SU-DHL-6 (cell line): Measurements from ENCODE around the gene PRKCZ.

Experiments
- H2AFZ ChIP-seq: fragments of 200-600 bp; sonication (generic); 2 replicates; pipeline ENCODE4 v1.6.1; 2014; ENCODE audit warnings: low read depth, mild to moderate bottlenecking, moderate library complexity, mixed read lengths, antibody characterized with exemption, low read length; ENCODE audit not compliant: severe bottlenecking
- H3F3A ChIP-seq: fragments of 200-600 bp; shearing (Covaris generic); 2 replicates; pipeline ENCODE4 v1.6.0; 2016; ENCODE audit warnings: antibody characterized with exemption, mild to moderate bottlenecking; ENCODE audit not compliant: insufficient read depth
- H3K27ac ChIP-seq: fragments of 200-600 bp; sonication (generic); 2 replicates; pipeline ENCODE4 v1.5.1; 2016; ENCODE audit warnings: low read depth, mild to moderate bottlenecking, low read length, moderate library complexity, mixed read lengths
- H3K27me3 ChIP-seq: fragments of 200-600 bp; sonication (generic), shearing (Covaris generic); 2 replicates; pipeline ENCODE4 v1.6.0; 2014; ENCODE audit warnings: mild to moderate bottlenecking, low read length
- H3K36me3 ChIP-seq: fragments of 200-600 bp; sonication (generic); 2 replicates; pipeline ENCODE4 v1.6.1; 2014; ENCODE audit warnings: mild to moderate bottlenecking, low read length, mixed read lengths
- H3K4me2 ChIP-seq: fragments of 300-600, 200-600 bp; shearing (Covaris generic), sonication (generic); 2 replicates; pipeline ENCODE4 v1.6.0; 2014; ENCODE audit warnings: low read length, low read depth, mild to moderate bottlenecking; ENCODE audit not compliant: poor library complexity, severe bottlenecking
- H3K4me3 ChIP-seq: fragments of 200-600 bp; sonication (generic); 2 replicates; pipeline ENCODE4 v1.5.1; 2014; ENCODE audit warnings: antibody characterized with exemption, low read length, mild to moderate bottlenecking, mixed read lengths; ENCODE audit not compliant: insufficient read depth, poor library complexity, severe bottlenecking
- H3K79me2 ChIP-seq: fragments of 200-600 bp; sonication (generic); 2 replicates; pipeline ENCODE4 v1.6.1; 2014; ENCODE audit warnings: mild to moderate bottlenecking, low read length, moderate library complexity; ENCODE audit not compliant: insufficient read depth
- H3K9ac ChIP-seq: fragments of 200-600 bp; sonication (generic); 2 replicates; pipeline ENCODE4 v1.7.0; 2014; ENCODE audit warnings: mild to moderate bottlenecking, low read length
- H3K9me2 ChIP-seq: fragments of 200-600 bp; sonication (generic); replicated peaks from 2 replicates; pipeline ENCODE4 v1.6.1; 2014; ENCODE audit warnings: low read length; ENCODE audit not compliant: insufficient read depth
- H3K9me3 ChIP-seq: fragments of 200-600 bp; sonication (generic); 2 replicates; pipeline ENCODE4 v1.6.1; 2014; ENCODE audit warnings: low read length, mixed read lengths; ENCODE audit not compliant: insufficient read depth
- H4K20me1 ChIP-seq: fragments of 200-600 bp; sonication (generic); 2 replicates; pipeline ENCODE4 v1.6.1; 2014; ENCODE audit warnings: low read depth, mild to moderate bottlenecking, antibody characterized with exemption, low read length, moderate library complexity, mixed read lengths
- EZH2phosphoT487 ChIP-seq: fragments of 200-600 bp; sonication (generic), shearing (Covaris generic); conservative IDR thresholded peaks from 2 replicates; pipeline ENCODE4 v1.6.1; 2018; ENCODE audit warnings: mild to moderate bottlenecking, antibody characterized with exemption, low read length, moderate library complexity, mixed read lengths
- TF ChIP-seq, protein P1 (sequence below): fragments of 200-600 bp; sonication (generic); IDR thresholded peaks from one replicate; pipeline ENCODE4 v1.5.1; 2017; ENCODE audit warnings: antibody characterized with exemption, mild to moderate bottlenecking, low read length, moderate library complexity; ENCODE audit not compliant: insufficient read depth, poor library complexity, severe bottlenecking

The PRKCZ gene

DNA sequence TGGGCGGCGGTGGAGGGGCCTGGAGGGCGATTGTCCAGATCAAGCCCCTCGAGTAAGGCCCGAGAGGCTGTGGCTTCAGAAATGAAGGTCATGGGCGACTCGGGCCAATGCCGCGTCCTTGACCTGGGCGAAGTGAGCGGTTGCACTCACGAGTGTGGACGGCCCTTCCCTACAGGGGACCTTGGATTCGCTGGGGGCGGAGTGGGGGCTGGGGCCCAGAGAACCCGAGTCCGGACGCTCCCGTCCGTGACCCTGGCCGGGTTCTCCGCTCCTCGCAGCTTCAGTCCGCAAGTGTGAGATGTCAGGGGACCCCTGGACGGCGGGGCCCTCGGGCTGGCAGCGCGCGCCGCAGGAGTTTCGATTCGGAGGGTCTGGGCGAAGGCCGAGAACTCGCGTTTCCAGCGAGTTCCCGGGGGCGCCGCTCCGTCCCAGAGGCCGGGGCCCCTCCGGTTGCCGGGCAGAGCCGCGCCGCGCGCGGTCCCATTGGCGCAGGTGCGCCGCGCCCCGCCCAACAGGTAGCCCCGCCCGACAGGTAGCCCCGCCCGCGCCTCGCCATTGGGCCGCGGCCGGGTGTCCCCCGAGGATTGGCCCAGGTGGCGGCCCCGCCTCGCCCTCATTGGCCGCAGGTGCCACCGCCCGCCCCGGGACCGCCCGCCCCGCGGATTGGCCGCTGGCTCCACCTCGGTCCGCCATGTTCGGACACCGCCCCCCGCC lies at the start of gene PRKCZ:
TSS of gene PRKCZ (plus strand) at position 694 of the 714 bp plus-strand sequence. CDS start 220 bp downstream, outside the sequence.
- H4K20me1 ChIP-seq, result no peaks in the 10 kb centered on the region
- no peaks in the 10 kb centered on the region for H3K9me2 ChIP-seq
- no peak within 1 kb of the TSS for H2AFZ ChIP-seq
- H3K36me3 ChIP-seq, result no peaks in the 10 kb centered on the region
- H3K27me3 ChIP-seq, result no peaks in the 10 kb centered on the region
- no peaks in the 10 kb centered on the region for H3F3A ChIP-seq
- H3K4me3 ChIP-seq, result no peak within 1 kb of the TSS
- H3K9ac ChIP-seq, result no peak within 1 kb of the TSS
- no peak within 1 kb of the TSS for H3K4me2 ChIP-seq
- no peaks in the 10 kb centered on the region for H3K9me3 ChIP-seq
- H3K27ac ChIP-seq, result no peak within 1 kb of the TSS
- H3K79me2 ChIP-seq, result no peaks in the 10 kb centered on the region
- TF ChIP-seq, protein P1, sequence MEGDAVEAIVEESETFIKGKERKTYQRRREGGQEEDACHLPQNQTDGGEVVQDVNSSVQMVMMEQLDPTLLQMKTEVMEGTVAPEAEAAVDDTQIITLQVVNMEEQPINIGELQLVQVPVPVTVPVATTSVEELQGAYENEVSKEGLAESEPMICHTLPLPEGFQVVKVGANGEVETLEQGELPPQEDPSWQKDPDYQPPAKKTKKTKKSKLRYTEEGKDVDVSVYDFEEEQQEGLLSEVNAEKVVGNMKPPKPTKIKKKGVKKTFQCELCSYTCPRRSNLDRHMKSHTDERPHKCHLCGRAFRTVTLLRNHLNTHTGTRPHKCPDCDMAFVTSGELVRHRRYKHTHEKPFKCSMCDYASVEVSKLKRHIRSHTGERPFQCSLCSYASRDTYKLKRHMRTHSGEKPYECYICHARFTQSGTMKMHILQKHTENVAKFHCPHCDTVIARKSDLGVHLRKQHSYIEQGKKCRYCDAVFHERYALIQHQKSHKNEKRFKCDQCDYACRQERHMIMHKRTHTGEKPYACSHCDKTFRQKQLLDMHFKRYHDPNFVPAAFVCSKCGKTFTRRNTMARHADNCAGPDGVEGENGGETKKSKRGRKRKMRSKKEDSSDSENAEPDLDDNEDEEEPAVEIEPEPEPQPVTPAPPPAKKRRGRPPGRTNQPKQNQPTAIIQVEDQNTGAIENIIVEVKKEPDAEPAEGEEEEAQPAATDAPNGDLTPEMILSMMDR, result no peak
- TF ChIP-seq EZH2phosphoT487, result no peak

DNA sequence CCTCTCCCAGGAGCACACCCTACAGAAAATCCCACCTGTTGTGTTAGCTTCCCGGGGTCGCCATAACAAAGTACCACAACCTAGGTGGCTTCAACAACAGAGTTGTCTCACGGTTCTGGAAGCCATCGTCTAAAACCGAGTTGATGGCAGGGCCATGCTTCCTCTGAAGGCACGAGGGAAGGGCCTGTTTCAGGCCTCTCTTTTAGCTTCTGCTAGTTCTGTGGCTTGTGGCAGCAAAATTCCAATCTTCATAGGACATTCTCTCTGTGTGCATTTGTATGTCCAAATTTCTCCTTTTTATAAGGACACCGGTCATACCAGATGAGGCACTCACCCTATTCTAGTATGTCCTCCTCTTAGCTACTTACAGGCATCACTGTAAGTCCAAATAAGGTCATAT lies 49.8 kb upstream of the PRKCZ start:
- Histone ChIP-seq H3K36me3 (no peaks in the 10 kb centered on the region), H4K20me1 (no peaks in the 10 kb centered on the region), H3K9me3 (no peaks in the 10 kb centered on the region), H3F3A (no peaks in the 10 kb centered on the region), H3K4me3 (no peak overlapping the region), H3K79me2 (no peaks in the 10 kb centered on the region), H3K27ac (no peak overlapping the region), H3K27me3 (peaks cover 3% of the 10 kb centered on the region; the same call in 1 of the 2 replicates), H3K9ac (no peak overlapping the region), H3K9me2 (no peaks in the 10 kb centered on the region), H3K4me2 (no peak overlapping the region), H2AFZ (no peak overlapping the region)
- TF ChIP-seq EZH2phosphoT487, result no peak
- TF ChIP-seq, protein P1, result no peak

DNA sequence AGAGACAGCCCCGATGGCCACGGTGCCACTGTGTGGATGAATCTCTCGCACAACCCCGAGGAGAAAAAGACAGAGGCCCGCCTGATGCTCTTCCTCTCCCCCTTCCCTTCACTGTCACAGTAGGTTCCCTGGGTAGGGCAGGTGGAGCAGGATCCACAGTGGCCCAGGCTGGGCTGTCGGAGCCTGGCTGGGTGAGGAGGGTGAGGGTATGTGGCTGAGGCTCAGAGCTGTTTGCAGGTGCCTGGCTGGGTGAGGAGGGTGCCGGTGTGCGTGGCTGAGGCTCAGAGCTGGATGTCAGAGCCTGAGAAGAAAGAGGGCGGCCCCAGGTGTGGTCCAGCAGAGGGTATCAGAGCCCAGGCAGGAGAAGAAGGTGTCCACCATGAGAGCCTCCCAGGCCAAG lies 49.4 kb upstream of the PRKCZ start:
- H3K27me3 ChIP-seq, result peaks cover 3% of the 10 kb centered on the region; the same call in 1 of the 2 replicates
- TF ChIP-seq EZH2phosphoT487, result no peak
- TF ChIP-seq, protein P1, result no peak

More for the DNA sequence above, 49.4 kb upstream of the PRKCZ start:
- no peak overlapping the region for H3K4me2 ChIP-seq
- H2AFZ ChIP-seq, result no peak overlapping the region
- H3K9ac ChIP-seq, result no peak overlapping the region
- H3K9me2 ChIP-seq, result no peaks in the 10 kb centered on the region
- H3K36me3 ChIP-seq, result no peaks in the 10 kb centered on the region
- no peak overlapping the region for H3K27ac ChIP-seq
- no peaks in the 10 kb centered on the region for H3K79me2 ChIP-seq
- H3K4me3 ChIP-seq, result no peak overlapping the region
- H3F3A ChIP-seq, result no peaks in the 10 kb centered on the region
- H4K20me1 ChIP-seq, result no peaks in the 10 kb centered on the region
- H3K9me3 ChIP-seq, result no peaks in the 10 kb centered on the region
